Adrenal gland (tissue), 5 donors: ENCODE data around the gene ZNF398.

Experiments
- CTCF ChIP-seq, 6 experiments: fragments of 450-650 bp in 4 of 6; fragments of 200-600 bp in 2 of 6; sonication (generic) in 1 of 6; IDR thresholded peaks; 1 replicate in 5 of 6; 2 replicates in 1 of 6; pipeline versions ENCODE4 v1.5.1 to v1.8.0; 2016 to 2021; ENCODE audit warnings: antibody characterized with exemption in 6 of 6, mild to moderate bottlenecking in 2 of 6, moderate library complexity in 1 of 6
- POLR2A ChIP-seq, 2 donors: fragments of 450-650 bp; IDR thresholded peaks; one replicate each; pipeline ENCODE4 v1.6.1; 2017; ENCODE audit warnings: antibody characterized with exemption in 2 of 2, mild to moderate bottlenecking in 2 of 2, moderate library complexity in 1 of 2
- donor health status: DM: no; HTN: no; CAD: no.

GRCh38 chr7:149194799-149195179, 47.5 kb downstream of the ZNF398 start:
- no peak for TF ChIP-seq CTCF (IDR thresholded peaks at IDR 0.05)
- TF ChIP-seq POLR2A (IDR thresholded peaks at IDR 0.05) = no peak
